GM18508 (cell line): ENCODE data around the gene SMIM14.
"Not testable (repeated sequence)": the region's sequence is repeated elsewhere in the genome, so short reads cannot be mapped to it uniquely, and the experiment has no call there.

Experiments
- ATAC-seq: cut with Tn5 transposase; IDR thresholded peaks from one replicate; pipeline ENCODE4 v1.9.1; 2021; ENCODE audit warnings: moderate number of reproducible peaks; ENCODE audit not compliant: insufficient read depth, unreplicated experiment

The SMIM14 gene

GRCh38 chr4:39648827-39649558 lies 10.3 kb upstream of the SMIM14 start:
- ATAC-seq = no peak

- ATAC-seq = no peak
Observed at GRCh38 chr4:39648213-39648612, 9.5 kb upstream of the SMIM14 start.

GRCh38 chr4:39642885-39643552 lies 4.4 kb upstream of the SMIM14 start:
- no peak for ATAC-seq

- ATAC-seq = no peak
Observed at GRCh38 chr4:39641451-39641850, 2.8 kb upstream of the SMIM14 start.

GRCh38 chr4:39637586-39638353 lies 895 bp downstream of the SMIM14 start:
- no peak for ATAC-seq

GRCh38 chr4:39637221-39637585 lies 1.5 kb downstream of the SMIM14 start:
- ATAC-seq = no peak

GRCh38 chr4:39636531-39637184 lies 2.0 kb downstream of the SMIM14 start:
- ATAC-seq = no peak

GRCh38 chr4:39635023-39635422 lies 3.6 kb downstream of the SMIM14 start:
- no peak for ATAC-seq

- peak; percentile 39 for ATAC-seq
Observed at GRCh38 chr4:39631700-39632079, 7.0 kb downstream of the SMIM14 start.

- ATAC-seq = no peak
Observed at GRCh38 chr4:39627413-39627812, 11.3 kb downstream of the SMIM14 start.

GRCh38 chr4:39626913-39627312 lies 11.8 kb downstream of the SMIM14 start:
- no peak for ATAC-seq

- ATAC-seq = no peak
Observed at GRCh38 chr4:39626261-39626660, 12.4 kb downstream of the SMIM14 start.

GRCh38 chr4:39621582-39621981 lies 17.1 kb downstream of the SMIM14 start:
- ATAC-seq = no peak

GRCh38 chr4:39620551-39621313 lies 17.9 kb downstream of the SMIM14 start:
- no peak for ATAC-seq

GRCh38 chr4:39617534-39617933 lies 21.1 kb downstream of the SMIM14 start:
- no peak for ATAC-seq

GRCh38 chr4:39616651-39617050 lies 22.0 kb downstream of the SMIM14 start:
- no peak for ATAC-seq

- ATAC-seq = not testable (repeated sequence)
Observed at GRCh38 chr4:39616112-39616511, 22.6 kb downstream of the SMIM14 start.

- no peak for ATAC-seq
Observed at GRCh38 chr4:39614487-39615162, 24.0 kb downstream of the SMIM14 start.

- no peak for ATAC-seq
Observed at GRCh38 chr4:39613093-39613656, 25.5 kb downstream of the SMIM14 start.
